Tibial nerve (tissue), 4 donors: ENCODE results near the gene DDN.

Source experiments
- CTCF ChIP-seq, 5 experiments: fragments of 200-600 bp in 3 of 5; fragments of 450-650 bp in 2 of 5; sonication (generic) in 3 of 5; IDR thresholded peaks; one replicate each; pipeline ENCODE4 v1.5.1; 2016 to 2019; ENCODE audit warnings: antibody characterized with exemption in 5 of 5, mild to moderate bottlenecking in 3 of 5, moderate library complexity in 2 of 5
- EP300 ChIP-seq, 2 donors: sonication (generic); formaldehyde crosslinking; IDR thresholded peaks; one replicate each; pipeline ENCODE4 v1.6.1; 2017; ENCODE audit warnings: antibody characterized with exemption in 2 of 2, mild to moderate bottlenecking in 1 of 2
- POLR2A ChIP-seq, 2 donors: fragments of 450-650 bp; IDR thresholded peaks; one replicate each; pipeline ENCODE4 v1.6.1; 2017; ENCODE audit warnings: antibody characterized with exemption in 2 of 2, mild to moderate bottlenecking in 2 of 2, moderate library complexity in 2 of 2

- no peak for TF ChIP-seq CTCF (IDR thresholded peaks at IDR 0.05)
- TF ChIP-seq POLR2A (IDR thresholded peaks at IDR 0.05): no peak
- no peak for TF ChIP-seq EP300 (IDR thresholded peaks at IDR 0.05)
These were observed 1.3 kb downstream of the DDN start for GRCh38 chr12:48997719-48998496.
